ENCODE measurements around the gene HIPK1. TPM values are rescaled to one million over a fixed set of nuclear protein-coding genes. Genes with fewer than 3 reads are reported as not detected.

The HIPK1 gene
- total and polyA plus RNA-seq, 2 of the 13 experiments (the other 11 are each of a cell fraction or from before 2014, with no cell fraction given) = 20.8 to 33.4 TPM

DNA sequence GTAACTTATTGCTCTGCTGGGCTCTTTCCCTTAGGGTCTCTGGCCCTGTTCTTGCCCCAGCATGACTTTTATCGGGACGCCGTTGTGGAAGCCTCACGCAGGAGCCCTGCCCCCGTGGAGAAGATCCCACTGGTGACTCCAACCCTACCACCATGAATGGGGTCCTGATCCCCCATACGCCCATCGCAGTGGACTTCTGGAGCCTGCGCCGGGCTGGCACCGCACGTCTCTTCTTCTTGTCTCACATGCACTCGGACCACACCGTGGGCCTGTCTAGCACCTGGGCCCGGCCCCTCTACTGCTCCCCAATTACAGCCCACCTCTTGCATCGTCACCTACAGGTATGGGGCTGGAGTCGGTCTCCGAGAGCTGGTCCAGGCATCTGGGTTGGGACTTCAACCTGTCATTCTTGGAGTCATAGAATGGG lies 23.7 kb upstream of the HIPK1 start (continued):
- TF ChIP-seq ARID4A (CRISPR knock-in tag; IDR thresholded peaks at IDR 0.05; ENCODE audit: borderline replicate concordance) = peak; percentile 61
- TF ChIP-seq, protein P1, sequence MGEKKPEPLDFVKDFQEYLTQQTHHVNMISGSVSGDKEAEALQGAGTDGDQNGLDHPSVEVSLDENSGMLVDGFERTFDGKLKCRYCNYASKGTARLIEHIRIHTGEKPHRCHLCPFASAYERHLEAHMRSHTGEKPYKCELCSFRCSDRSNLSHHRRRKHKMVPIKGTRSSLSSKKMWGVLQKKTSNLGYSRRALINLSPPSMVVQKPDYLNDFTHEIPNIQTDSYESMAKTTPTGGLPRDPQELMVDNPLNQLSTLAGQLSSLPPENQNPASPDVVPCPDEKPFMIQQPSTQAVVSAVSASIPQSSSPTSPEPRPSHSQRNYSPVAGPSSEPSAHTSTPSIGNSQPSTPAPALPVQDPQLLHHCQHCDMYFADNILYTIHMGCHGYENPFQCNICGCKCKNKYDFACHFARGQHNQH (CRISPR knock-in tag; IDR thresholded peaks at IDR 0.05) = no peak
- 0 out of 2 replicates have a peak, but pooled peaks have one; percentile 28 for TF ChIP-seq GTF3A (CRISPR knock-in tag; conservative IDR thresholded peaks at IDR 0.05)
- no peak for TF ChIP-seq AGO1 (IDR thresholded peaks at IDR 0.05; ENCODE audit: low read depth, low read length, poor library complexity, severe bottlenecking)
- no peak for TF ChIP-seq ZNF136 (CRISPR knock-in tag; IDR thresholded peaks at IDR 0.05; ENCODE audit: low read depth)
- TF ChIP-seq, protein P2, sequence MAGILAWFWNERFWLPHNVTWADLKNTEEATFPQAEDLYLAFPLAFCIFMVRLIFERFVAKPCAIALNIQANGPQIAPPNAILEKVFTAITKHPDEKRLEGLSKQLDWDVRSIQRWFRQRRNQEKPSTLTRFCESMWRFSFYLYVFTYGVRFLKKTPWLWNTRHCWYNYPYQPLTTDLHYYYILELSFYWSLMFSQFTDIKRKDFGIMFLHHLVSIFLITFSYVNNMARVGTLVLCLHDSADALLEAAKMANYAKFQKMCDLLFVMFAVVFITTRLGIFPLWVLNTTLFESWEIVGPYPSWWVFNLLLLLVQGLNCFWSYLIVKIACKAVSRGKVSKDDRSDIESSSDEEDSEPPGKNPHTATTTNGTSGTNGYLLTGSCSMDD (CRISPR knock-in tag; IDR thresholded peaks at IDR 0.05) = no peak
- no peak for TF ChIP-seq MTERF4 (CRISPR knock-in tag; IDR thresholded peaks at IDR 0.05)
- TF ChIP-seq HNF1A (IDR thresholded peaks at IDR 0.05; ENCODE audit: low read depth) = no peak
- TF ChIP-seq HNF1A (CRISPR knock-in tag; IDR thresholded peaks at IDR 0.05; ENCODE audit: borderline replicate concordance) = no peak
- no peak for TF ChIP-seq ZNF564 (CRISPR knock-in tag; IDR thresholded peaks at IDR 0.05)
- TF ChIP-seq ZBTB14 (CRISPR knock-in tag; IDR thresholded peaks at IDR 0.05) = no peak
- no peak for TF ChIP-seq PHF20 (CRISPR knock-in tag; IDR thresholded peaks at IDR 0.05)
- no peak for TF ChIP-seq RBM39 (IDR thresholded peaks at IDR 0.05; ENCODE audit: low read depth, low read length, poor library complexity, severe bottlenecking)
- no peak for TF ChIP-seq HHEX (CRISPR knock-in tag; IDR thresholded peaks at IDR 0.05)
- no peak for TF ChIP-seq ZKSCAN1 (IDR thresholded peaks at IDR 0.05; ENCODE audit: low read length)
- TF ChIP-seq MIER2 (CRISPR knock-in tag; IDR thresholded peaks at IDR 0.05) = no peak
- 0 out of 2 replicates have a peak, but pooled peaks have one; percentile 19 for TF ChIP-seq ZNF724P (CRISPR knock-in tag; IDR thresholded peaks at IDR 0.05; ENCODE audit: borderline replicate concordance)
